Peyer's patch (tissue), 4 donors: ENCODE data around the gene SNX24.

Source experiments
- POLR2A ChIP-seq, 2 donors: fragments of 450-650 bp; IDR thresholded peaks; one replicate each; pipeline ENCODE4 v1.5.1; 2017; ENCODE audit warnings: antibody characterized with exemption in 2 of 2, mild to moderate bottlenecking in 2 of 2, moderate library complexity in 2 of 2
- TF ChIP-seq, protein P1 (sequence below), 6 experiments: fragments of 450-650 bp in 4 of 6; fragments of 200-600 bp in 2 of 6; sonication (generic) in 1 of 6; IDR thresholded peaks; one replicate each; pipeline ENCODE4 v1.5.1; 2017 to 2019; ENCODE audit warnings: antibody characterized with exemption in 6 of 6, mild to moderate bottlenecking in 3 of 6, moderate library complexity in 1 of 6

GRCh38 chr5:122982376-122982775 lies 137.0 kb downstream of the SNX24 start:
- TF ChIP-seq, protein P1, sequence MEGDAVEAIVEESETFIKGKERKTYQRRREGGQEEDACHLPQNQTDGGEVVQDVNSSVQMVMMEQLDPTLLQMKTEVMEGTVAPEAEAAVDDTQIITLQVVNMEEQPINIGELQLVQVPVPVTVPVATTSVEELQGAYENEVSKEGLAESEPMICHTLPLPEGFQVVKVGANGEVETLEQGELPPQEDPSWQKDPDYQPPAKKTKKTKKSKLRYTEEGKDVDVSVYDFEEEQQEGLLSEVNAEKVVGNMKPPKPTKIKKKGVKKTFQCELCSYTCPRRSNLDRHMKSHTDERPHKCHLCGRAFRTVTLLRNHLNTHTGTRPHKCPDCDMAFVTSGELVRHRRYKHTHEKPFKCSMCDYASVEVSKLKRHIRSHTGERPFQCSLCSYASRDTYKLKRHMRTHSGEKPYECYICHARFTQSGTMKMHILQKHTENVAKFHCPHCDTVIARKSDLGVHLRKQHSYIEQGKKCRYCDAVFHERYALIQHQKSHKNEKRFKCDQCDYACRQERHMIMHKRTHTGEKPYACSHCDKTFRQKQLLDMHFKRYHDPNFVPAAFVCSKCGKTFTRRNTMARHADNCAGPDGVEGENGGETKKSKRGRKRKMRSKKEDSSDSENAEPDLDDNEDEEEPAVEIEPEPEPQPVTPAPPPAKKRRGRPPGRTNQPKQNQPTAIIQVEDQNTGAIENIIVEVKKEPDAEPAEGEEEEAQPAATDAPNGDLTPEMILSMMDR (IDR thresholded peaks at IDR 0.05) = no peak
- no peak for TF ChIP-seq POLR2A (IDR thresholded peaks at IDR 0.05)
